Suprapubic skin (tissue), 4 donors: ENCODE data around the gene BAIAP2L2.

Experiments
- EP300 ChIP-seq: sonication (generic); formaldehyde crosslinking; IDR thresholded peaks from one replicate; pipeline ENCODE4 v1.6.1; 2017; ENCODE audit warnings: antibody characterized with exemption
- POLR2A ChIP-seq, 2 donors: fragments of 450-650 bp; IDR thresholded peaks; one replicate each; pipeline ENCODE4 v1.6.1; 2017; ENCODE audit warnings: antibody characterized with exemption in 2 of 2, mild to moderate bottlenecking in 2 of 2, moderate library complexity in 2 of 2
- POLR2AphosphoS5 ChIP-seq, 3 donors: sonication (generic); formaldehyde crosslinking; IDR thresholded peaks; one replicate each; pipeline ENCODE4 v1.6.1; 2017; ENCODE audit warnings: antibody characterized with exemption in 3 of 3
- TF ChIP-seq, protein P1 (sequence below), 2 donors: fragments of 200-600 bp in 1 of 2; fragments of 450-650 bp in 1 of 2; sonication (generic) in 1 of 2; IDR thresholded peaks; one replicate each; pipeline ENCODE4 v1.5.1; 2016 to 2019; ENCODE audit warnings: antibody characterized with exemption in 2 of 2, mild to moderate bottlenecking in 1 of 2, moderate library complexity in 1 of 2

DNA sequence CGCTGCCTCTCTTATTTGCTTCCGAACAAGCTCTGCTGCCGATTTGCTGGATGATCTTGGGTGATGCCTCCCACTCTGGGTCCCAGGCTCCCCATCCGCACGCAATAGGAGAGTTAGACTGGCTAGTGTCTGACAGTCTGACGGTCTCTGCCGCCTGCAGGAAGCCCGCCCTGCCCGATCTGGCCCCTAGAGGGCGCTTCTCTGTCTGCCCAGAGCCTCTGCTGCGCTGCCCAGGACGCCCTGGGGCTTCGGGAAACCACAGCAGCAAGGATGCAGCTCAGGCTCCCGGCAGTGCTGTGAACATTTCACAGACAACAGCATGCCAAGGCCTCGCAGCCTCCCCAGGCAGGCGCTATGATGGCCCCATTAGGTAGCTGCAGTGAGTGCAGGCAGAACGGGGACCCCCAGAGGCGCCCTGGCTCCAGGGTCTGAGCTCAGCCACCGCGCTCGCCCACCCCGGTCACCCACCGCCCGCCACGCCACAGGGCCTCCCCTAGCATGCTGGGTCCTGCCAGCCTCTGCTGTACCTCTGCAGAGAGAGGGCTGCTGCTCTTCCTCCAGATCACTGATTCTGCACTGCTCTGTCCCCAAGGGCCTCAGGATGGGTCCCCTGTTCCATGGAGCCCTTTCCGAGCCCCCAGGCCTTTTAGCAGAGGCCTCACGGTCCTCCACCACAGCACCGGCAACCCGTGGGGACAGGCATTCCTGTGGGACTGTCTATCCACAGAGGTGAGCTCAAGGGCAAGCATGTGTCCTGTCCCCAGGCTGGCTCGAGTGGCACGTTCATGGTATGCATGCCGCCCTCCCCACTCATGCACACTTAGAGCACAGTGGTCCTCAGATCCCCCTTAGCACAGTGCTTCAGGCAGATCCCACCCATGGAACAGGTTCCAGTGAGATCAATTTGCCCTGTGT, 4.3 kb upstream of the BAIAP2L2 start:
- TF ChIP-seq POLR2A (IDR thresholded peaks at IDR 0.05) (no peak), POLR2AphosphoS5 (IDR thresholded peaks at IDR 0.05) (no peak), EP300 (no peak)
- TF ChIP-seq, protein P1, sequence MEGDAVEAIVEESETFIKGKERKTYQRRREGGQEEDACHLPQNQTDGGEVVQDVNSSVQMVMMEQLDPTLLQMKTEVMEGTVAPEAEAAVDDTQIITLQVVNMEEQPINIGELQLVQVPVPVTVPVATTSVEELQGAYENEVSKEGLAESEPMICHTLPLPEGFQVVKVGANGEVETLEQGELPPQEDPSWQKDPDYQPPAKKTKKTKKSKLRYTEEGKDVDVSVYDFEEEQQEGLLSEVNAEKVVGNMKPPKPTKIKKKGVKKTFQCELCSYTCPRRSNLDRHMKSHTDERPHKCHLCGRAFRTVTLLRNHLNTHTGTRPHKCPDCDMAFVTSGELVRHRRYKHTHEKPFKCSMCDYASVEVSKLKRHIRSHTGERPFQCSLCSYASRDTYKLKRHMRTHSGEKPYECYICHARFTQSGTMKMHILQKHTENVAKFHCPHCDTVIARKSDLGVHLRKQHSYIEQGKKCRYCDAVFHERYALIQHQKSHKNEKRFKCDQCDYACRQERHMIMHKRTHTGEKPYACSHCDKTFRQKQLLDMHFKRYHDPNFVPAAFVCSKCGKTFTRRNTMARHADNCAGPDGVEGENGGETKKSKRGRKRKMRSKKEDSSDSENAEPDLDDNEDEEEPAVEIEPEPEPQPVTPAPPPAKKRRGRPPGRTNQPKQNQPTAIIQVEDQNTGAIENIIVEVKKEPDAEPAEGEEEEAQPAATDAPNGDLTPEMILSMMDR (IDR thresholded peaks at IDR 0.05), result peak; percentile 66 to 95
